Epithelial cell of esophagus (primary cell): ENCODE results near the gene RHBG.

Experiments
- DNase-seq: peaks from one replicate; pipeline ENCODE4 v3.0.0; 2010; ENCODE audit warnings: low read depth
- H3K4me3 ChIP-seq: 2 replicates; pipeline ENCODE4 v1.5.1; 2011; ENCODE audit warnings: mild to moderate bottlenecking, low read length, control low read depth
- TF ChIP-seq, protein P1 (sequence below): IDR thresholded peaks from 2 replicates; pipeline ENCODE4 v1.5.1; 2011; ENCODE audit warnings: low read depth, mild to moderate bottlenecking, low read length, control low read depth, inconsistent platforms; ENCODE audit not compliant: insufficient read depth; ENCODE audit errors: missing control alignments

Gene RHBG

DNA sequence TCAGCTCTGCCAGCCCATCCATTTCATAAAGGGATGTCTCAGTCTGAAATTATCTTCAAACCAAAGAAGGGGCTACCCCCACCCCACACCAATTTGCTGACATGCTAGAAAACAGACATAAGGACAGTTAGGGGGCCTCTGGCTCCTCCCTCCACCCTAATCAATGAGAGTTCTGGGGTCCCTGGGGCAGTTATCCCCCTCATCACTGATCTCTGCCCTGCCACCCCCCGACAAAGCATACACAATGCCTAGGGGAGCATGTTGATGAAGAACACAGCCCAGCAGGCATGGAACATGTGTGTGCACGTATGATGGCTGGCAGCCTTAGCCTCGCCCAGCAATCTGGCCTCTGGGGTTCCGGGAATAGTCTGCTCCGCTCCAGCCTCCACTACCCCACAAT lies 58.9 kb downstream of the RHBG start:
- DNase-seq: no peak
- TF ChIP-seq, protein P1, sequence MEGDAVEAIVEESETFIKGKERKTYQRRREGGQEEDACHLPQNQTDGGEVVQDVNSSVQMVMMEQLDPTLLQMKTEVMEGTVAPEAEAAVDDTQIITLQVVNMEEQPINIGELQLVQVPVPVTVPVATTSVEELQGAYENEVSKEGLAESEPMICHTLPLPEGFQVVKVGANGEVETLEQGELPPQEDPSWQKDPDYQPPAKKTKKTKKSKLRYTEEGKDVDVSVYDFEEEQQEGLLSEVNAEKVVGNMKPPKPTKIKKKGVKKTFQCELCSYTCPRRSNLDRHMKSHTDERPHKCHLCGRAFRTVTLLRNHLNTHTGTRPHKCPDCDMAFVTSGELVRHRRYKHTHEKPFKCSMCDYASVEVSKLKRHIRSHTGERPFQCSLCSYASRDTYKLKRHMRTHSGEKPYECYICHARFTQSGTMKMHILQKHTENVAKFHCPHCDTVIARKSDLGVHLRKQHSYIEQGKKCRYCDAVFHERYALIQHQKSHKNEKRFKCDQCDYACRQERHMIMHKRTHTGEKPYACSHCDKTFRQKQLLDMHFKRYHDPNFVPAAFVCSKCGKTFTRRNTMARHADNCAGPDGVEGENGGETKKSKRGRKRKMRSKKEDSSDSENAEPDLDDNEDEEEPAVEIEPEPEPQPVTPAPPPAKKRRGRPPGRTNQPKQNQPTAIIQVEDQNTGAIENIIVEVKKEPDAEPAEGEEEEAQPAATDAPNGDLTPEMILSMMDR: no peak
- no peak overlapping the region for H3K4me3 ChIP-seq

DNA sequence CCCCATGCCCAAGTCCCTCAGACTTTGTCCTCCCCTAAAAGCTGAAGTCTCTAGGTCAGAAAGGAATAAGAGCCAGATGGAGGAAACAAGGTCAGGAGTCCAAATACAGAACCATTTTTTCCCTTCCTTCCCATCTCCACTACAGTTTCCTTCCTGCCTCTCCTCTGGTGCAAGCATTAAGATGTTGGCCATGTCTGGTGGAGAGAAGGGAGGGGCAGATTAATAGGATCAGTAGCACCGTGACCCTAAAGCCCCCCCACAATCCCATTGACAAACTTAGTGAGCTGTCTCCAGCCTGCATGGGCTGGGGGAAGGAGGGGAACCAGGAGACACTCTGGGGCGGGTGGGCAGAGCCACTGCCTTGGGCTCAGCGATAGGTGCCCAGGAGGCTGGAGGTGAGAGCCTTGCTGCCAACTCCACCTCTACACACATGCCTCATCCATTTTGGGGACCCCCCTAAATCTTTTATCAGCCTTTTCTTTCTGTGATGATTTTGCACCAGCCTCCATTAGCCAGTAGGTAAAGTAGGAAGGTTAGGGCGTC lies 59.8 kb downstream of the RHBG start:
- H3K4me3 ChIP-seq: no peak overlapping the region
- no peak for DNase-seq
- TF ChIP-seq, protein P1: no peak

DNA sequence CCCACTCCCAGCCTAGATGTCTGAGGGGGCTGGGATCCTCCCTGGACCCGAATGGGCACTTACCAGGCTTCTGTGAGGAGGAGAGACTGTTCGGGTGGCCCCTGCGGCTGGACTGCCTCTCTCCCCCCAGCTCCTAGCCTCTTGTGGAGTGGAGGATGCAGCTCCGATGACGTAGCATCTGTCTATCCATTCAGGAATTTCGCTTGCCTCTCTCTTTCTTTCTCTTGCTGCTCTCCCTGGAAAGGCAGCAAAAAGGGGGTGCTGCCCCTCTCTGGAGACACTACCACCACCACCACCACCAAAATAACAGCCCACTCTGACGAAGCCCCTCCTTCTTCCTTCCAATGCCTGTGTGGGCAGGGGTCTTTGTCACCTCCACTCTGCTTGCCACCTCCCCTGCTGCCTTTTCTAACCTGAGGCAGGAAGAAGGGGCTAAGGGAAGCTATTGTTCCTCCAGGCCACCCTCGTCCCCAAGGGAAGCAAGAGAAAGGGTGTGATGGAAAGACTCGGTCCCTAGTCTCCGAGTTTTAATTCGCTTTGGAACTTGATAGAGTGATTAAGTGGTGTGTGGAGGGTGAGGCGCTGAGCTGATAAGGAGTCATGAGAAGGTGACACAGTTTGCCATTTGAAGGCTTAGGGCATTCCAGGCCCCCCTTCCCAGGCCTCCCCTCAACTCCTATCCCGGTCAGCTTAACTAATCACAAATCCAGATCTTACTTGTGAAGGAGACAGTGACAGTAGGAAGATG lies 60.5 kb downstream of the RHBG start:
- TF ChIP-seq, protein P1: no peak
- no peak for DNase-seq
- H3K4me3 ChIP-seq: no peak overlapping the region

DNA sequence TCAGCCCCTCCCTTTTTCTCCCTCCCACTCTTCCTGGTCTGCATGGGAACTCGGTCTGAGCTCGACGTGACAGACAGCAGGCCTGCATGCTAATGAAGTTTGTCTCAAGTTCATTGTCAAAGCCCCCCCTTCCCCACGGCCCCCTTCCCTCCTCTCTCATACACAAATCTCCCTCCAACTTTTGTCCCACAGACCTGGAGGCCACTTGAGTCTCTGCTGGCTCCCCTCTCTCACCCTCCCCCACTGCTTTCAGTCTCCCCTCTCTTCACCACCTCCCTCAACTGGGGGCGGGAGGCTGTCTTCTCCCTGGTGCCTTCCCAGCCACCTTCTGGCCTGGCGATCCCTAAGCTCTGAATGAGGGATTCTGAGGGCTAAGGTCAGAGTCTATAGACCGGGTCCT lies 61.3 kb downstream of the RHBG start:
- DNase-seq: no peak
- no peak overlapping the region for H3K4me3 ChIP-seq
- TF ChIP-seq, protein P1: no peak

DNA sequence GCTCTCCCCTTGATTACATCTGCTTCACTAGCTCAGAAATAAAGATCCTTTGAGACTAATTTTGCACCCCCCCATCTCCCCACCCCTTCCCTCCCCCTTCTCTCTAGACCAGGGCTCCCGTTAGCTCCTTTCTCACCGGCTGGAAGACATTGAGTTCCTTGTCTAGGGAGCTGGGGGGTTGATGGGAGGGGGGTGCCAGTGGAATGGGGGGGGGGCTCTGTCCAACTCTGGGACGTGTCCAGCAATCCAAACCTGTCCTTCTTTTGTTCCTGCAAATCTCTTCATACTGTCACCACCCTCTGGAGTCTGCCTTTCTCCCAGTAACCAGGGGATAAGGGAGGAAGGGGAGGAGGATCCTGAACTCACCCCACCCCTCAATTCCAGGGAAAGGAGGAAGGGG lies 61.9 kb downstream of the RHBG start:
- TF ChIP-seq, protein P1: no peak
- H3K4me3 ChIP-seq: no peak overlapping the region
- DNase-seq: no peak

DNA sequence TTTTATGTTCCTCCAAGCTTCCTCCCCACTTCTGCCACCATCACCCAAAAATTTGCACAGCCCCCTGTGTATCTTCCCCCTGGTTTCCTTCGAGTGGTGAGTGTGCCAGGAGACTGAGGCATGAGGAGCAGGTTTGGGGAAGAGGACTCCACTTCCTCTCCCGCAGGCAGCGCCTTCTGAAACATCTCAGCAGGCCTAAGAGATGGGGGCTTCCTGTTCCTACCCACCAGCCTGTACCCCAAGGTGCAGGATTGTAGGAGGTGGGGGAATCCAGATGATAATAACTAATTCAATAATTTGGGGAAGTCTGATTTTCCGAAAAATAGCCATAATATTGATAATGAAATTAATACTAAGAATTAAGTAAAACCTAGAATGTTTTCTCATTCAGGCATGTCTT lies 62.4 kb downstream of the RHBG start:
- no peak overlapping the region for H3K4me3 ChIP-seq
- TF ChIP-seq, protein P1: no peak
- DNase-seq: no peak
